HepG2 (cell line): Measurements from ENCODE around the gene UNC13D. TPM values are rescaled to one million over a fixed set of nuclear protein-coding genes. Genes with fewer than 3 reads are reported as not detected.

Source experiments
- AHR ChIP-seq: IDR thresholded peaks from 2 replicates; pipeline ENCODE4 v1.6.1; 2018; ENCODE audit warnings: missing genetic modification reagents, missing compliant biosample characterization
- ATF5 ChIP-seq: sonication (generic); formaldehyde crosslinking; IDR thresholded peaks from 2 replicates; pipeline ENCODE4 v1.4.0; 2020; ENCODE audit warnings: mild to moderate bottlenecking, low read depth, missing genetic modification reagents
- BHLHE40 ChIP-seq: IDR thresholded peaks from 2 replicates; pipeline ENCODE4 v1.6.1; 2011; ENCODE audit warnings: low read length, improper control_type of control experiment
- FOXP4 ChIP-seq: sonication (generic); formaldehyde crosslinking; IDR thresholded peaks from 2 replicates; pipeline ENCODE4 v1.4.0; 2020; ENCODE audit warnings: missing genetic modification reagents
- GTF3A ChIP-seq: sonication (generic); formaldehyde crosslinking; conservative IDR thresholded peaks from 2 replicates; pipeline ENCODE4 v1.4.0; 2020; ENCODE audit warnings: mild to moderate bottlenecking, missing genetic modification reagents
- IKZF5 ChIP-seq: IDR thresholded peaks from 2 replicates; pipeline ENCODE4 v1.6.1; 2018; ENCODE audit warnings: missing genetic modification reagents, mild to moderate bottlenecking, missing compliant biosample characterization
- KLF16 ChIP-seq, 2 experiments: sonication (generic) in 1 of 2; formaldehyde crosslinking in 1 of 2; IDR thresholded peaks; 2 replicates each; pipeline versions ENCODE4 v1.6.1 to v1.8.0; 2016 to 2023; ENCODE audit warnings: missing genetic modification reagents in 2 of 2, missing compliant biosample characterization in 1 of 2
- KMT2B ChIP-seq: IDR thresholded peaks from 2 replicates; pipeline ENCODE4 v1.6.1; 2016; ENCODE audit warnings: missing genetic modification reagents, missing compliant biosample characterization
- MAX ChIP-seq: IDR thresholded peaks from 2 replicates; pipeline ENCODE4 v1.6.1; 2012; ENCODE audit warnings: inconsistent platforms
- MEF2D ChIP-seq: sonication (generic); formaldehyde crosslinking; IDR thresholded peaks from 2 replicates; pipeline ENCODE4 v1.5.1; 2020; ENCODE audit warnings: mild to moderate bottlenecking, missing genetic modification reagents
- RORA ChIP-seq: sonication (generic); formaldehyde crosslinking; IDR thresholded peaks from 2 replicates; pipeline ENCODE4 v1.5.0; 2020; ENCODE audit warnings: mild to moderate bottlenecking, missing genetic modification reagents, moderate library complexity
- SAFB2 ChIP-seq: sonication (generic); formaldehyde crosslinking; IDR thresholded peaks from 2 replicates; pipeline ENCODE4 v1.5.1; 2020; ENCODE audit warnings: missing genetic modification reagents, low read depth, mild to moderate bottlenecking, borderline replicate concordance
- SOX5 ChIP-seq: IDR thresholded peaks from 2 replicates; pipeline ENCODE4 v1.6.1; 2016; ENCODE audit warnings: borderline replicate concordance
- SP5 ChIP-seq: IDR thresholded peaks from 2 replicates; pipeline ENCODE4 v1.6.1; 2016; ENCODE audit warnings: low read depth, borderline replicate concordance
- SRSF9 ChIP-seq: fragments of 200-400 bp; formaldehyde crosslinking; IDR thresholded peaks from 2 replicates; pipeline ENCODE4 v1.6.1; 2018; ENCODE audit warnings: borderline replicate concordance, mild to moderate bottlenecking, low read depth, low read length; ENCODE audit not compliant: insufficient read depth, poor library complexity, severe bottlenecking
- STAT5B ChIP-seq: sonication (generic); formaldehyde crosslinking; IDR thresholded peaks from 2 replicates; pipeline ENCODE4 v1.4.0; 2020; ENCODE audit warnings: missing genetic modification reagents
- TP53 ChIP-seq: sonication (generic); formaldehyde crosslinking; conservative IDR thresholded peaks from 2 replicates; pipeline ENCODE4 v1.4.0; 2020; ENCODE audit warnings: missing genetic modification reagents
- ZBTB20 ChIP-seq: sonication (generic); formaldehyde crosslinking; IDR thresholded peaks from 2 replicates; pipeline ENCODE4 v1.8.1; 2023; ENCODE audit warnings: missing genetic modification reagents, low read depth, mild to moderate bottlenecking, borderline replicate concordance
- ZBTB33 ChIP-seq: sonication (generic); formaldehyde crosslinking; IDR thresholded peaks from 2 replicates; pipeline ENCODE4 v1.4.0; 2020; ENCODE audit warnings: missing genetic modification reagents
- ZNF20 ChIP-seq: sonication (generic); formaldehyde crosslinking; IDR thresholded peaks from 2 replicates; pipeline ENCODE4 v1.4.0; 2020; ENCODE audit warnings: mild to moderate bottlenecking, moderate library complexity, missing genetic modification reagents
- ZUFSP ChIP-seq: sonication (generic); formaldehyde crosslinking; IDR thresholded peaks from 2 replicates; pipeline ENCODE4 v1.9.0; 2021; ENCODE audit warnings: missing genetic modification reagents, mild to moderate bottlenecking, borderline replicate concordance
- polyA plus RNA-seq, 8 experiments: library from polyadenylated mRNA; depleted of rRNA in 3 of 8; stranded (reverse) in 7 of 8; unstranded in 1 of 8; fragments of >200 nt; fragmentation: Illumina TruSeq in 4 of 8; extraction: Trizol in 4 of 8; gene quantifications; 2 replicates each; pipeline versions ENCODE4 v1.2.1 to v1.2.3, GENCODE V29; 2011 to 2016; ENCODE audit warnings: low read depth in 4 of 8, missing spikeins in 1 of 8, mixed read lengths in 1 of 8; ENCODE audit not compliant: insufficient read depth in 1 of 8
- total RNA-seq, 5 experiments: library from RNA; depleted of rRNA; stranded (reverse); fragments of >200 nt; fragmentation: Illumina TruSeq; extraction: Trizol; gene quantifications; 2 replicates each; pipeline ENCODE4 v1.2.3, GENCODE V29; 2016; ENCODE audit warnings: low read depth in 1 of 5

Gene UNC13D
- total and polyA plus RNA-seq, 2 of the 13 experiments (the other 11 are each of a cell fraction or from before 2014, with no cell fraction given): 29.7 to 42.7 TPM

GRCh38 chr17:75869282-75870141 lies 25.3 kb upstream of the UNC13D start (continued):
- TF ChIP-seq KMT2B (CRISPR knock-in tag) (peak; percentile 76), ZBTB20 (CRISPR knock-in tag) (peak; percentile 94), GTF3A (0 out of 2 replicates have a peak, but pooled peaks have one; percentile 62), SAFB2 (CRISPR knock-in tag) (peak; percentile 56), TP53 (0 out of 2 replicates have a peak, but pooled peaks have one; percentile 45), SRSF9 (no peak), STAT5B (CRISPR knock-in tag) (no peak), SOX5 (peak; percentile 92), BHLHE40 (0 out of 2 replicates have a peak, but pooled peaks have one; percentile 26), RORA (CRISPR knock-in tag) (no peak), MAX (peak; percentile 59), IKZF5 (CRISPR knock-in tag) (peak; percentile 78), AHR (CRISPR knock-in tag) (0 out of 2 replicates have a peak, but pooled peaks have one; percentile 14), KLF16 (CRISPR knock-in tag; IDR thresholded peaks at IDR 0.05) (peak in 1 of 2 experiments; percentile 88; a peak in 2 of 4 replicates), MEF2D (CRISPR knock-in tag) (0 out of 2 replicates have a peak, but pooled peaks have one; percentile 45), ZBTB33 (CRISPR knock-in tag) (peak; percentile 97), SP5 (CRISPR knock-in tag) (peak; percentile 94), ATF5 (CRISPR knock-in tag) (no peak), FOXP4 (CRISPR knock-in tag) (peak; percentile 96), ZNF20 (CRISPR knock-in tag) (peak; percentile 42; the same call in 1 of the 2 replicates), ZUFSP (CRISPR knock-in tag) (no peak)
